GM18907 (cell line): ENCODE measurements around the gene SUMF1.
"Not testable (repeated sequence)": the region's sequence is repeated elsewhere in the genome, so short reads cannot be mapped to it uniquely, and the experiment has no call there.

Experiments
- ATAC-seq: cut with Tn5 transposase; IDR thresholded peaks from one replicate; pipeline ENCODE4 v1.9.1; 2021; ENCODE audit warnings: mild to moderate bottlenecking, moderate library complexity; ENCODE audit not compliant: unreplicated experiment

The SUMF1 gene

GRCh38 chr3:4341336-4341675, 125.8 kb downstream of the SUMF1 start:
- no peak for ATAC-seq

- no peak for ATAC-seq
These were observed 126.4 kb downstream of the SUMF1 start for GRCh38 chr3:4340411-4341335.

GRCh38 chr3:4340077-4340410, 127.0 kb downstream of the SUMF1 start:
- no peak for ATAC-seq

- ATAC-seq: no peak
These were observed 128.3 kb downstream of the SUMF1 start for GRCh38 chr3:4338751-4339150.

- no peak for ATAC-seq
These were observed 130.1 kb downstream of the SUMF1 start for GRCh38 chr3:4336850-4337546.

GRCh38 chr3:4335840-4336562, 131.1 kb downstream of the SUMF1 start:
- no peak for ATAC-seq

GRCh38 chr3:4334548-4334947, 132.5 kb downstream of the SUMF1 start:
- no peak for ATAC-seq

- no peak for ATAC-seq
These were observed 134.1 kb downstream of the SUMF1 start for GRCh38 chr3:4332991-4333390.

- ATAC-seq: no peak
These were observed 134.5 kb downstream of the SUMF1 start for GRCh38 chr3:4332574-4332973.

- ATAC-seq: no peak
These were observed 135.0 kb downstream of the SUMF1 start for GRCh38 chr3:4332111-4332510.

GRCh38 chr3:4329806-4330205, 137.3 kb downstream of the SUMF1 start:
- ATAC-seq: not testable (repeated sequence)

GRCh38 chr3:4326868-4327267, 140.2 kb downstream of the SUMF1 start:
- no peak for ATAC-seq

GRCh38 chr3:4323246-4324027, 143.6 kb downstream of the SUMF1 start:
- no peak for ATAC-seq

GRCh38 chr3:4322635-4323034, 144.4 kb downstream of the SUMF1 start:
- no peak for ATAC-seq

- no peak for ATAC-seq
These were observed 145.3 kb downstream of the SUMF1 start for GRCh38 chr3:4321732-4322131.

- no peak for ATAC-seq
These were observed 146.8 kb downstream of the SUMF1 start for GRCh38 chr3:4320096-4320911.

- ATAC-seq: no peak
These were observed 152.4 kb downstream of the SUMF1 start for GRCh38 chr3:4314688-4315087.

GRCh38 chr3:4313606-4314293, 153.3 kb downstream of the SUMF1 start:
- no peak for ATAC-seq

GRCh38 chr3:4311496-4311895, 155.6 kb downstream of the SUMF1 start:
- no peak for ATAC-seq
